ENCODE results near the gene VDR.

DNA sequence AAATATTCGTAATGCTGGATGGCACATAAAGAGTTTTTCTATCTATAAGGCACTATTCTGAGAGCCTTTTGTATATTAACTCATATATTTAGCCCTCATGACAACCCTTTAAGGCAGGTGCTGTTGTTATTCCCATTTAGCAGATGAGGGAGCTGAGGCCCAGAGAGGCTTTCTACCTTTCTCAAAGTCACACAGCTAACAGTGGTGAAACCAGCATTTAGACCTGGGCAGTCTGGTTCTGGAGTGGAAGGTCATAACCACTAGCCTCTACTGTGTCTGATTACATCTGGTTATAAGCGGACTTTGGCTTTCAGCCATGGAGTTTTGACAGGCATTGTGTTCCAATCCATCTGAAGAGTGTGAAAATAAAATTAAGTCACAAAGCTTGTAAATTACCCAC, 43.9 kb downstream of the VDR start:
- TF ChIP-seq, protein P1, sequence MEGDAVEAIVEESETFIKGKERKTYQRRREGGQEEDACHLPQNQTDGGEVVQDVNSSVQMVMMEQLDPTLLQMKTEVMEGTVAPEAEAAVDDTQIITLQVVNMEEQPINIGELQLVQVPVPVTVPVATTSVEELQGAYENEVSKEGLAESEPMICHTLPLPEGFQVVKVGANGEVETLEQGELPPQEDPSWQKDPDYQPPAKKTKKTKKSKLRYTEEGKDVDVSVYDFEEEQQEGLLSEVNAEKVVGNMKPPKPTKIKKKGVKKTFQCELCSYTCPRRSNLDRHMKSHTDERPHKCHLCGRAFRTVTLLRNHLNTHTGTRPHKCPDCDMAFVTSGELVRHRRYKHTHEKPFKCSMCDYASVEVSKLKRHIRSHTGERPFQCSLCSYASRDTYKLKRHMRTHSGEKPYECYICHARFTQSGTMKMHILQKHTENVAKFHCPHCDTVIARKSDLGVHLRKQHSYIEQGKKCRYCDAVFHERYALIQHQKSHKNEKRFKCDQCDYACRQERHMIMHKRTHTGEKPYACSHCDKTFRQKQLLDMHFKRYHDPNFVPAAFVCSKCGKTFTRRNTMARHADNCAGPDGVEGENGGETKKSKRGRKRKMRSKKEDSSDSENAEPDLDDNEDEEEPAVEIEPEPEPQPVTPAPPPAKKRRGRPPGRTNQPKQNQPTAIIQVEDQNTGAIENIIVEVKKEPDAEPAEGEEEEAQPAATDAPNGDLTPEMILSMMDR (IDR thresholded peaks at IDR 0.05; ENCODE audit: low read depth, low read length, poor library complexity, severe bottlenecking), result no peak
- TF ChIP-seq EZH2phosphoT487 (IDR thresholded peaks at IDR 0.05; ENCODE audit: borderline replicate concordance, low read length), result no peak
